ENCODE results near the gene ZNF398.

DNA sequence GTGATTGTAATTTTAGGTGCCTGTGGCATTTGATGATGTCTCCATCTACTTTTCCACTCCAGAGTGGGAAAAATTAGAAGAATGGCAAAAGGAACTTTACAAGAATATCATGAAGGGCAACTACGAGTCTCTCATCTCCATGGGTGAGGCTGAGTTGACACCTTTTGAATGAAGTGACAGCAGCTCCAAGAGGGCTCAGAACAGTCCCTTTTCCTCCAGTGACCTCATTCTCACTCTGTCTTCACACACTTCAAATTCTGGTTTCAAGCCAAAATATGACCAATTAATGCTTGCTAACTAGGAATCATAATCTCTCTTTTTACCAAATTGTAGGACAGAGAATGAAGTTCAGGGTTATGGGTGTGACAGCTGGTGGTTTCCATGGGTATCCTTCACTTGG lies 18.9 kb downstream of the ZNF398 start:
- TF ChIP-seq CTCF (IDR thresholded peaks at IDR 0.05) (no peak), EZH2phosphoT487 (IDR thresholded peaks at IDR 0.05) (no peak)
